BE2C (cell line): ENCODE data around the gene PACSIN2.

Experiments used
- DNase-seq: peaks from one replicate; pipeline ENCODE4 v3.0.0-alpha.2; 2020
- H3K27me3 ChIP-seq: fragments of 250-450 bp; sonication (Bioruptor Pico); 2 replicates; pipeline ENCODE4 v1.5.1; 2020; ENCODE audit warnings: mild to moderate bottlenecking
- H3K36me3 ChIP-seq: fragments of 250-450 bp; sonication (Bioruptor Pico); 2 replicates; pipeline ENCODE4 v1.5.1; 2020; ENCODE audit warnings: mild to moderate bottlenecking
- H3K4me1 ChIP-seq: fragments of 250-450 bp; sonication (Bioruptor Pico); 2 replicates; pipeline ENCODE4 v1.5.1; 2020
- H3K4me3 ChIP-seq: 2 replicates; pipeline ENCODE4 v1.5.1; 2011; ENCODE audit warnings: low read depth, low read length
- H3K9me3 ChIP-seq: fragments of 250-450 bp; sonication (Bioruptor Pico); 2 replicates; pipeline ENCODE4 v1.5.1; 2020
- CTCF ChIP-seq: IDR thresholded peaks from 2 replicates; pipeline ENCODE4 v1.5.1; 2012; ENCODE audit warnings: mild to moderate bottlenecking, low read depth, low read length

The PACSIN2 gene

DNA sequence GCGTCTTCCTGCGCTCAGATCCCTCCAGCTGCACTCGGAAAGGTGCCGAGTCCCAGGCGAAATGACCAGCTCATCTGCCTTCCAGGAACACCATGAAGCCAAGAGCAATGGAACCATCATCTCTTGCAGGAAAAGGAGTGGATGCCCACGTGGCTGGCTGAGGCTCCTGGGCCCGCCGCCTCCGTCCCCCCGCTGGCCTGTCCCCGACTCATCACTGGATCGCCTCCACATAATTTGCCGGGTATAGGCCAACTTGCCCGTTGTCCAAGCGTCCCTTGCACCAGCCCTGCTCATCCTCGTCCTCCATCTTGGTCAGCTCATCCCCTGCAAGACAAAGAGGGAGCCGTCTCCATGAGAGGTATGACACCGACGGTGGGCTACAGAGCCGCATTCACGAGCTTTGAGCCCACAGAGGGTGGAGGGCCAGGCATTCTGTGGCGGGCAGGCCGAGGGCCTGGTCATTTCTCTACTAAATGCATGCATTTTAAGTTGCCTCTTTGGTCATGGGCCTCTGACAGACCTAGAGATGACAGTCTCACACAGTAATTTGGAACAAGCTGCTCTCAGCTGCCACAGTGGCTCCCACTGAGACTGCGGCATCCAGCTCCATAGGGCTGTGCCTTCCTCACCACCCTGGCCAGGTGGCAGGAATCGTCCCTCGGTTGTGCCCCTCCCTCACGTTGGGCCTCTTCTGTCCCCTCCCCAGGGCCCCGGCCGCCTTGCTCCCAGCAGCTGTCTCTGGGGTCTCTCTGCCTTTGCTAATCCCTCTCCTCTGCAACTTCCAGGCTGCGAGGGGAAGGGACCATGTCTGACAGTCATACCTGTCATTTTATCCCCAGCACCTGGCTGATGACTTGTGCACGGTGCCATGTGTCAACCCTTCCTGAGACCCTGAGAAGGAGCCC lies 143.6 kb downstream of the PACSIN2 start:
- Histone ChIP-seq H3K9me3 (no peaks in the 10 kb centered on the region), H3K27me3 (no peaks in the 10 kb centered on the region), H3K4me1 (no peaks in the 10 kb centered on the region), H3K36me3 (peaks cover 14% of the 10 kb centered on the region), H3K4me3 (no peak overlapping the region)
- no peak for TF ChIP-seq CTCF
- no peak for DNase-seq

DNA sequence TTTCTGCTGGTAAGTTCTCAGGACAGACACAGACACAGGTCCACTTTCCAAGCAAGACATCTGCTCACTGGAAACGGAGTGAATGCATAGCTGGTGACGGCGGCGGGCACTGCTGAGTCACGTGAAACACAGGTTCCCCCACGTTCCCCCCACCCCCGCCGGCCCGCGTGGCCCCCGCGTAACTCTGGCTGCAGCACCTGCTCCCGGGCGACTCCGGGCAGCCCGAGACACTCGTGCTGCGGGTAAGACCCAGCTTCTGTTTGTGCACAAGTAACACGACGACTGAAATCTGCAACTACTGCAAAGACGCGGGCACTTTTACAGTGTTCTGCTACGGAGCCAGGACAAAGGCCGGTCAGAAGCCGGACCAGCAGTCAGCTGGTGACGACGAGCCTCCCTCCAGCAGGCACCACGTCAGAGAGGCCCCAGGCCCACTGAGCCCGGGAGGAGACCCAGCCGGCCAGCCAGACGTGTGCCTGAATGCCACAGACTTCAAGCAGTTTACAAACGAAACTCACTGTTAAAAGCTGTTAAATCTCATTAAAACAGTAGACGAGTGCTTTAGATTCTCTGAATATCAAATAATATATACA lies 145.0 kb downstream of the PACSIN2 start:
- H3K4me1 ChIP-seq = no peaks in the 10 kb centered on the region
- no peak for TF ChIP-seq CTCF
- DNase-seq = no peak
- no peak overlapping the region for H3K4me3 ChIP-seq
- H3K36me3 ChIP-seq = peaks cover 10% of the 10 kb centered on the region
- no peaks in the 10 kb centered on the region for H3K9me3 ChIP-seq
- no peaks in the 10 kb centered on the region for H3K27me3 ChIP-seq

GRCh38 chr22:42869463-42869862 lies 145.5 kb downstream of the PACSIN2 start:
- H3K4me1 ChIP-seq = no peaks in the 10 kb centered on the region
- peaks cover 10% of the 10 kb centered on the region for H3K36me3 ChIP-seq
- H3K27me3 ChIP-seq = no peaks in the 10 kb centered on the region
- no peak for TF ChIP-seq CTCF
- no peaks in the 10 kb centered on the region for H3K9me3 ChIP-seq
- DNase-seq = no peak
- no peak overlapping the region for H3K4me3 ChIP-seq

- TF ChIP-seq CTCF = no peak
- Histone ChIP-seq H3K9me3 (no peaks in the 10 kb centered on the region), H3K36me3 (peaks cover 10% of the 10 kb centered on the region), H3K4me3 (no peak overlapping the region), H3K27me3 (no peaks in the 10 kb centered on the region), H3K4me1 (no peaks in the 10 kb centered on the region)
- no peak for DNase-seq
These were observed 146.1 kb downstream of the PACSIN2 start for GRCh38 chr22:42868751-42869251.

GRCh38 chr22:42866100-42866499 lies 148.8 kb downstream of the PACSIN2 start:
- Histone ChIP-seq H3K36me3 (0 out of 2 replicates have a peak, but pooled peaks cover under 1% of the 10 kb centered on the region), H3K4me1 (no peaks in the 10 kb centered on the region), H3K27me3 (no peaks in the 10 kb centered on the region), H3K4me3 (no peak overlapping the region), H3K9me3 (no peaks in the 10 kb centered on the region)
- TF ChIP-seq CTCF = no peak
- no peak for DNase-seq

GRCh38 chr22:42865536-42865935 lies 149.4 kb downstream of the PACSIN2 start:
- Histone ChIP-seq H3K36me3 (no peaks in the 10 kb centered on the region), H3K4me3 (no peak overlapping the region), H3K27me3 (no peaks in the 10 kb centered on the region), H3K4me1 (no peaks in the 10 kb centered on the region), H3K9me3 (no peaks in the 10 kb centered on the region)
- no peak for DNase-seq
- no peak for TF ChIP-seq CTCF
